Breast epithelium (tissue), 3 donors: ENCODE measurements around the gene HPS3.

Experiments
- CTCF ChIP-seq, 3 donors: fragments of 450-650 bp; IDR thresholded peaks; one replicate each; pipeline ENCODE4 v1.5.1; 2016 to 2017; ENCODE audit warnings: antibody characterized with exemption in 3 of 3, mild to moderate bottlenecking in 3 of 3, moderate library complexity in 3 of 3
- POLR2A ChIP-seq: fragments of 450-650 bp; IDR thresholded peaks from one replicate; pipeline ENCODE4 v1.6.1; 2016; ENCODE audit warnings: antibody characterized with exemption, mild to moderate bottlenecking, moderate library complexity
- POLR2AphosphoS5 ChIP-seq, 3 donors: sonication (generic); formaldehyde crosslinking; IDR thresholded peaks; one replicate each; pipeline ENCODE4 v1.6.1; 2017; ENCODE audit warnings: antibody characterized with exemption in 3 of 3

- TF ChIP-seq CTCF (IDR thresholded peaks at IDR 0.05) = no peak
- TF ChIP-seq POLR2AphosphoS5 (IDR thresholded peaks at IDR 0.05) = no peak
- TF ChIP-seq POLR2A = no peak
These were observed 10.0 kb upstream of the HPS3 start for GRCh38 chr3:149119466-149119865.
